K562 (cell line): ENCODE data around the gene TTC39C. TPM values are rescaled to one million over a fixed set of nuclear protein-coding genes. Genes with fewer than 3 reads are reported as not detected.

Experiments used
- ATAC-seq: fragments of 200-7000 bp; cut with Tn5 transposase; 3 replicates; pipeline ENCODE4 v1.9.1; 2020; ENCODE audit warnings: moderate library complexity
- BruUV-seq: library from RNA; stranded (reverse); fragments of 400-500 nt; replicated peaks from 2 replicates; lab custom pipeline; 2021; lab: Mats Ljungman, UMichigan
- CTCF ChIA-PET: fragments of 300-600 bp; formaldehyde crosslinking; extraction: SDS; loops from one replicate; lab custom pipeline; 2021; ENCODE audit warnings: low intra/inter-chr PET ratio; lab: Yijun Ruan, JAX
- POLR2A ChIA-PET: fragments of 300-600, 350-650 bp; sonication (Branson Sonifier 250); formaldehyde crosslinking; extraction: SDS; loops from one replicate; lab custom pipeline; 2021; ENCODE audit warnings: antibody characterized with exemption, inconsistent platforms; lab: Yijun Ruan, JAX
- DNase-seq, 4 experiments: peaks; one replicate each; pipeline versions ENCODE4 v3.0.0 to v3.0.0-alpha.2; 2011 to 2018; ENCODE audit warnings: low spot score in 3 of 4, mixed read lengths in 3 of 4; ENCODE audit errors: extremely low read depth in 1 of 4
- FAIRE-seq: peaks from 2 replicates; lab custom pipeline; 2011; peaks lifted over from hg19 to GRCh38; lab: Jason Lieb, UNC
- H2AFZ ChIP-seq: 2 replicates; pipeline ENCODE4 v1.6.0; 2011; ENCODE audit warnings: low read depth, low read length, control low read depth, inconsistent platforms
- H3K27ac ChIP-seq: fragments of 200-600 bp; 3 replicates; pipeline ENCODE4 v1.8.0; 2011; ENCODE audit warnings: low read depth, mild to moderate bottlenecking, control low read depth, inconsistent platforms, low read length, moderate library complexity, mixed read lengths; ENCODE audit errors: extremely low read depth
- H3K27me3 ChIP-seq, 2 experiments: fragments of 300-600 bp in 1 of 2; 2 replicates in 1 of 2; 3 replicates in 1 of 2; pipeline versions ENCODE4 v1.6.0 to v1.8.0; 2011; ENCODE audit warnings: inconsistent platforms in 2 of 2, low read length in 2 of 2, mild to moderate bottlenecking in 1 of 2, mixed read lengths in 1 of 2, moderate library complexity in 1 of 2; ENCODE audit not compliant: control insufficient read depth in 2 of 2, insufficient read depth in 2 of 2
- H3K36me3 ChIP-seq: fragments of 300-600 bp; 3 replicates; pipeline ENCODE4 v1.8.0; 2011; ENCODE audit warnings: mild to moderate bottlenecking, low read length, inconsistent platforms; ENCODE audit not compliant: control insufficient read depth, insufficient read depth
- H3K4me1 ChIP-seq, 2 experiments: fragments of 200-600 bp in 1 of 2; replicated peaks in 1 of 2; 2 replicates in 1 of 2; 3 replicates in 1 of 2; pipeline versions ENCODE4 v1.5.1 to v1.8.0; 2011; ENCODE audit warnings: inconsistent platforms in 2 of 2, low read length in 2 of 2, mild to moderate bottlenecking in 1 of 2, mixed read lengths in 1 of 2, moderate library complexity in 1 of 2; ENCODE audit not compliant: control insufficient read depth in 2 of 2, insufficient read depth in 2 of 2
- H3K4me2 ChIP-seq: 2 replicates; pipeline ENCODE4 v1.6.1; 2011; ENCODE audit warnings: low read length, control low read depth, inconsistent platforms, mixed read lengths; ENCODE audit not compliant: insufficient read depth
- H3K4me3 ChIP-seq: fragments of 200-600 bp; sonication (generic), shearing (Covaris generic); 2 replicates; pipeline ENCODE4 v1.5.1; 2016; ENCODE audit warnings: control low read depth, inconsistent platforms
- H3K79me2 ChIP-seq: fragments of 200-600 bp; 3 replicates; pipeline ENCODE4 v1.8.0; 2011; ENCODE audit warnings: low read length, inconsistent platforms; ENCODE audit not compliant: control insufficient read depth, insufficient read depth
- H3K9ac ChIP-seq, 2 experiments: 2 replicates each; pipeline versions ENCODE4 v1.6.0 to v1.6.1; 2011; ENCODE audit warnings: low read depth in 2 of 2, low read length in 2 of 2, control low read depth in 1 of 2, inconsistent platforms in 1 of 2, mild to moderate bottlenecking in 1 of 2, mixed read lengths in 1 of 2; ENCODE audit not compliant: insufficient read depth in 1 of 2
- H3K9me1 ChIP-seq: one replicate; pipeline ENCODE4 v1.6.0; 2011; ENCODE audit warnings: inconsistent platforms, mild to moderate bottlenecking, low read length, moderate library complexity; ENCODE audit not compliant: control insufficient read depth, insufficient read depth
- H3K9me3 ChIP-seq: replicated peaks from 2 replicates; pipeline ENCODE4 v1.5.1; 2011; ENCODE audit warnings: low read depth, low read length, inconsistent platforms; ENCODE audit not compliant: control insufficient read depth, insufficient read depth
- H4K20me1 ChIP-seq: replicated peaks from 2 replicates; pipeline ENCODE4 v1.6.1; 2011; ENCODE audit warnings: low read length, inconsistent platforms, mixed read lengths; ENCODE audit not compliant: control insufficient read depth, insufficient read depth
- ASH1L ChIP-seq: fragments of 450-650 bp; IDR thresholded peaks from 2 replicates; pipeline ENCODE4 v1.6.1; 2018; ENCODE audit warnings: borderline replicate concordance, mild to moderate bottlenecking, low read depth; ENCODE audit not compliant: partially characterized antibody
- E2F6 ChIP-seq, 2 experiments: IDR thresholded peaks; 2 replicates each; pipeline ENCODE4 v1.6.1; 2011; ENCODE audit warnings: borderline replicate concordance in 1 of 2, control low read depth in 1 of 2, low read depth in 1 of 2, low read length in 1 of 2, mild to moderate bottlenecking in 1 of 2, mixed read lengths in 1 of 2, moderate library complexity in 1 of 2; ENCODE audit not compliant: insufficient read depth in 1 of 2, insufficient read length in 1 of 2, poor library complexity in 1 of 2, severe bottlenecking in 1 of 2; ENCODE audit errors: extremely low read depth in 1 of 2
- FIP1L1 ChIP-seq: fragments of 200-400 bp; formaldehyde crosslinking; IDR thresholded peaks from 2 replicates; pipeline ENCODE4 v1.6.1; 2018; ENCODE audit warnings: mild to moderate bottlenecking, low read depth, low read length; ENCODE audit not compliant: poor library complexity, severe bottlenecking
- HNRNPK ChIP-seq: fragments of 200-400 bp; formaldehyde crosslinking; IDR thresholded peaks from one replicate; pipeline ENCODE4 v1.6.1; 2018; ENCODE audit warnings: mild to moderate bottlenecking, low read depth, low read length; ENCODE audit not compliant: poor library complexity, severe bottlenecking
- MCM2 ChIP-seq: fragments of 450-650 bp; IDR thresholded peaks from 2 replicates; pipeline ENCODE4 v1.6.1; 2017; ENCODE audit warnings: low read depth, mild to moderate bottlenecking
- MTA1 ChIP-seq: fragments of 450-650 bp; IDR thresholded peaks from 2 replicates; pipeline ENCODE4 v1.6.1; 2017; ENCODE audit warnings: borderline replicate concordance
- MTF1 ChIP-seq: fragments of 250-450 bp; sonication (Bioruptor Pico); IDR thresholded peaks from 2 replicates; pipeline ENCODE4 v1.9.0; 2021; ENCODE audit warnings: moderate library complexity, mild to moderate bottlenecking, inconsistent platforms, borderline replicate concordance
- PYGO2 ChIP-seq: fragments of 450-650 bp; IDR thresholded peaks from 2 replicates; pipeline ENCODE4 v1.6.1; 2016; ENCODE audit warnings: mild to moderate bottlenecking, missing genetic modification characterization, moderate library complexity, missing compliant biosample characterization
- RBM15 ChIP-seq: fragments of 200-400 bp; formaldehyde crosslinking; IDR thresholded peaks from 2 replicates; pipeline ENCODE4 v1.6.1; 2018; ENCODE audit warnings: mild to moderate bottlenecking, low read length, moderate library complexity; ENCODE audit not compliant: insufficient read depth
- TAF15 ChIP-seq: fragments of 200-400 bp; formaldehyde crosslinking; IDR thresholded peaks from 2 replicates; pipeline ENCODE4 v1.6.1; 2017; ENCODE audit warnings: mild to moderate bottlenecking, low read depth, low read length, moderate library complexity
- ZFP91 ChIP-seq: sonication (generic); formaldehyde crosslinking; IDR thresholded peaks from 2 replicates; pipeline ENCODE4 v1.8.0; 2022; ENCODE audit warnings: mild to moderate bottlenecking, missing genetic modification reagents
- ZNF324 ChIP-seq: fragments of 250-450 bp; sonication (Bioruptor Pico); IDR thresholded peaks from 2 replicates; pipeline ENCODE4 v1.4.0; 2020; ENCODE audit warnings: mild to moderate bottlenecking
- ZNF644 ChIP-seq: fragments of 200-800 bp; sonication (Bioruptor generic); IDR thresholded peaks from 2 replicates; pipeline ENCODE4 v1.6.1; 2016; ENCODE audit warnings: low read depth, missing genetic modification characterization, missing compliant biosample characterization
- in situ Hi-C: fragments of 300-500 bp; cut with MboI; formaldehyde crosslinking; loops from 4 replicates; pipeline ENCODE4 v1.15.0; 2018; ENCODE audit warnings: inconsistent platforms, mixed read lengths
- intact Hi-C: fragments of 100-400 bp; cut with micrococcal nuclease; formaldehyde crosslinking; loops from 2 replicates; pipeline ENCODE4 v1.14.2; 2022
- polyA plus RNA-seq, 8 experiments: library from polyadenylated mRNA; depleted of rRNA in 4 of 8; stranded (reverse) in 5 of 8; unstranded in 3 of 8; fragments of >200 nt; fragmentation: Nextera tagmentation in 2 of 8; fragmentation: Illumina TruSeq in 1 of 8; extraction: Ambion mirVana in 2 of 8; extraction: Trizol in 1 of 8; gene quantifications; 2 replicates each; pipeline versions ENCODE4 v1.2.1 to v1.2.3, GENCODE V29; 2011 to 2014; ENCODE audit warnings: inconsistent platforms in 1 of 8, missing spikeins in 1 of 8
- total RNA-seq, 7 experiments: library from RNA; depleted of rRNA in 6 of 7; stranded (reverse); fragments of >200 nt in 6 of 7; fragmentation: Illumina TruSeq in 2 of 7; extraction: Trizol in 2 of 7; gene quantifications; 2 replicates each; pipeline versions ENCODE4 v1.2.1 to v1.2.3, GENCODE V29; 2011 to 2021; ENCODE audit warnings: low replicate concordance in 1 of 7
- TF ChIP-seq, protein P1 (sequence below): fragments of 450-650 bp; IDR thresholded peaks from 2 replicates; pipeline ENCODE4 v1.6.1; 2018; ENCODE audit not compliant: partially characterized antibody

The TTC39C gene
- total and polyA plus RNA-seq, 9 of the 15 experiments (the other 6 are each of a cell fraction or from before 2014, with no cell fraction given), result 0.01 to 0.58 (median 0.18) TPM; not detected in 5

DNA sequence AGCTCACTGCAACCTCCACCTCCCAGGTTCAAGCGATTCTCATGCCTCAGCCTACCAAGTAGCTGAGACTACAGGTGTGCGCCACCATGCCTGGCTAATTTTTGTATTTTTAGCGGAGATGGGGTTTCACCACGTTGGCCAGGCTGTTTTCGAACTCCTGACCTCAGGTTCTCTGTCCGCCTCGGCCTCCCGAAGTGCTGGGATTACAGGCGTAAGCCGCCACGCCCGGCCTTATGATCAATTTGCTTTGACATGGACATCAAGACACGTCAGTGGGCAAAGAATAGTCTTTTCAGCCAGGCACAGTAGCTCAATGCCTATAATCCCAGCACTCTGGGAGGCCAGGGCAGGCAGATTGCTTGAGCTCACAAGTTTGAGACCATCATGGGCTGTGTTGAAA is 76.3 kb downstream of the TTC39C start (continued):
- TF ChIP-seq ZFP91 (CRISPR knock-in tag), result no peak
- TF ChIP-seq HNRNPK, result no peak

GRCh38 chr18:24094561-24094960 is 80.0 kb downstream of the TTC39C start:
- no peaks in the 10 kb centered on the region for H3K79me2 ChIP-seq
- TF ChIP-seq ZNF324 (CRISPR knock-in tag), result no peak
- no peak for TF ChIP-seq MTF1
- TF ChIP-seq TAF15, result no peak
- no peak for TF ChIP-seq E2F6 (IDR thresholded peaks at IDR 0.05; ENCODE audit: borderline replicate concordance in 1 of 2, extremely low read depth in 1 of 2, insufficient read depth in 1 of 2, insufficient read length in 1 of 2, low read depth in 1 of 2, low read length in 1 of 2, poor library complexity in 1 of 2, severe bottlenecking in 1 of 2)
- no peak for TF ChIP-seq ZNF644 (tag)
- TF ChIP-seq FIP1L1, result no peak
- TF ChIP-seq MCM2, result no peak
- TF ChIP-seq MTA1, result no peak
- TF ChIP-seq PYGO2 (tag), result no peak
- TF ChIP-seq, protein P1, sequence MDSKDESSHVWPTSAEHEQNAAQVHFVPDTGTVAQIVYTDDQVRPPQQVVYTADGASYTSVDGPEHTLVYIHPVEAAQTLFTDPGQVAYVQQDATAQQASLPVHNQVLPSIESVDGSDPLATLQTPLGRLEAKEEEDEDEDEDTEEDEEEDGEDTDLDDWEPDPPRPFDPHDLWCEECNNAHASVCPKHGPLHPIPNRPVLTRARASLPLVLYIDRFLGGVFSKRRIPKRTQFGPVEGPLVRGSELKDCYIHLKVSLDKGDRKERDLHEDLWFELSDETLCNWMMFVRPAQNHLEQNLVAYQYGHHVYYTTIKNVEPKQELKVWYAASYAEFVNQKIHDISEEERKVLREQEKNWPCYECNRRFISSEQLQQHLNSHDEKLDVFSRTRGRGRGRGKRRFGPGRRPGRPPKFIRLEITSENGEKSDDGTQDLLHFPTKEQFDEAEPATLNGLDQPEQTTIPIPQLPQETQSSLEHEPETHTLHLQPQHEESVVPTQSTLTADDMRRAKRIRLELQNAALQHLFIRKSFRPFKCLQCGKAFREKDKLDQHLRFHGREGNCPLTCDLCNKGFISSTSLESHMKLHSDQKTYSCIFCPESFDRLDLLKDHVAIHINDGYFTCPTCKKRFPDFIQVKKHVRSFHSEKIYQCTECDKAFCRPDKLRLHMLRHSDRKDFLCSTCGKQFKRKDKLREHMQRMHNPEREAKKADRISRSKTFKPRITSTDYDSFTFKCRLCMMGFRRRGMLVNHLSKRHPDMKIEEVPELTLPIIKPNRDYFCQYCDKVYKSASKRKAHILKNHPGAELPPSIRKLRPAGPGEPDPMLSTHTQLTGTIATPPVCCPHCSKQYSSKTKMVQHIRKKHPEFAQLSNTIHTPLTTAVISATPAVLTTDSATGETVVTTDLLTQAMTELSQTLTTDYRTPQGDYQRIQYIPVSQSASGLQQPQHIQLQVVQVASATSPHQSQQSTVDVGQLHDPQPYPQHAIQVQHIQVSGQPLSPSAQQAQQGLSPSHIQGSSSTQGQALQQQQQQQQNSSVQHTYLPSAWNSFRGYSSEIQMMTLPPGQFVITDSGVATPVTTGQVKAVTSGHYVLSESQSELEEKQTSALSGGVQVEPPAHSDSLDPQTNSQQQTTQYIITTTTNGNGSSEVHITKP, result no peak
- no peak for TF ChIP-seq ASH1L
- no peak for TF ChIP-seq RBM15
- no peak overlapping the region for H3K4me2 ChIP-seq
- no peak overlapping the region for H2AFZ ChIP-seq
- H3K36me3 ChIP-seq, result no peaks in the 10 kb centered on the region
- H3K4me3 ChIP-seq, result no peak overlapping the region
- H3K9me3 ChIP-seq, result no peaks in the 10 kb centered on the region
- no peak overlapping the region for H3K9ac ChIP-seq
- BruUV-seq, result no TSS peak
- H3K27me3 ChIP-seq, result peaks cover 2 to 4% of the 10 kb centered on the region in 2 experiments; a peak in 1 of 5 replicates
- POLR2A ChIA-PET, result interaction anchor here (1.0 kb wide), 1 partner anchor 15 kb away, joined by 3 read pairs; no protein-coding TSS in a partner anchor
- no peak overlapping the region for H3K27ac ChIP-seq
- intact Hi-C loops, result no loop called here
- in situ Hi-C loops, result no loop called here
- H3K4me1 ChIP-seq, result no peaks in the 10 kb centered on the region
- no peak for FAIRE-seq
- no peak for ATAC-seq
- no peaks in the 10 kb centered on the region for H4K20me1 ChIP-seq
- CTCF ChIA-PET, result no interaction called here
- DNase-seq, result no peak
- no peaks in the 10 kb centered on the region for H3K9me1 ChIP-seq
